DND-41 (cell line): ENCODE data around the gene KIAA0040.

Experiments
- CTCF ChIP-seq: IDR thresholded peaks from 2 replicates; pipeline ENCODE4 v1.5.1; 2012; ENCODE audit warnings: borderline replicate concordance, low read length, moderate library complexity, mild to moderate bottlenecking; ENCODE audit not compliant: poor library complexity, severe bottlenecking; ENCODE audit errors: extremely low read depth
- EZH2 ChIP-seq: IDR thresholded peaks from 3 replicates; pipeline ENCODE4 v1.6.1; 2012; ENCODE audit warnings: borderline replicate concordance, low read depth, mild to moderate bottlenecking, moderate library complexity, low read length, inconsistent platforms; ENCODE audit not compliant: severe bottlenecking

GRCh38 chr1:175114996-175115395 lies 77.6 kb downstream of the KIAA0040 start:
- TF ChIP-seq CTCF (no peak), EZH2 (no peak)
